Large intestine (tissue), 12 donors: ENCODE data around the gene CDY1B. TPM values are rescaled to one million over a fixed set of nuclear protein-coding genes. Genes with fewer than 3 reads are reported as not detected.
"Not testable (repeated sequence)": the region's sequence is repeated elsewhere in the genome, so short reads cannot be mapped to it uniquely, and the experiment has no call there.

Experiments
- DNase-seq, 2 donors: peaks; one replicate each; pipeline versions ENCODE4 v3.0.0 to v3.0.0-alpha.2; 2013
- H3K27ac ChIP-seq: one replicate; pipeline ENCODE4 v1.5.1; 2013; ENCODE audit warnings: low read length
- H3K27me3 ChIP-seq: 2 replicates; pipeline ENCODE4 v1.6.1; 2013; ENCODE audit warnings: low read length; ENCODE audit not compliant: control insufficient read depth, insufficient read depth
- H3K36me3 ChIP-seq: 2 replicates; pipeline ENCODE4 v1.6.1; 2013; ENCODE audit warnings: low read length; ENCODE audit not compliant: control insufficient read depth, insufficient read depth
- H3K4me1 ChIP-seq: one replicate; pipeline ENCODE4 v1.6.1; 2013; ENCODE audit warnings: low read length; ENCODE audit not compliant: control insufficient read depth, insufficient read depth
- H3K4me3 ChIP-seq: one replicate; pipeline ENCODE4 v1.5.1; 2013; ENCODE audit warnings: low read length
- H3K9me3 ChIP-seq: one replicate; pipeline ENCODE4 v1.6.1; 2013; ENCODE audit warnings: mild to moderate bottlenecking, low read depth, low read length, moderate library complexity; ENCODE audit not compliant: control insufficient read depth
- WGBS: methylation state at CpG from one replicate; pipeline ENCODE4 v1.1.5; 2013; ENCODE audit warnings: low lambda C conversion rate; ENCODE audit not compliant: insufficient coverage; 5-methylcytosine and 5-hydroxymethylcytosine counted together
- long read RNA-seq, 11 donors: transcript quantifications; one replicate each; lab custom pipeline, GENCODE V29; 2026
- polyA plus RNA-seq: library from polyadenylated mRNA; unstranded; fragments of 120-200 nt; gene quantifications from one replicate; pipeline ENCODE4 v1.2.1, GENCODE V29; 2013

Gene CDY1B, protein sequence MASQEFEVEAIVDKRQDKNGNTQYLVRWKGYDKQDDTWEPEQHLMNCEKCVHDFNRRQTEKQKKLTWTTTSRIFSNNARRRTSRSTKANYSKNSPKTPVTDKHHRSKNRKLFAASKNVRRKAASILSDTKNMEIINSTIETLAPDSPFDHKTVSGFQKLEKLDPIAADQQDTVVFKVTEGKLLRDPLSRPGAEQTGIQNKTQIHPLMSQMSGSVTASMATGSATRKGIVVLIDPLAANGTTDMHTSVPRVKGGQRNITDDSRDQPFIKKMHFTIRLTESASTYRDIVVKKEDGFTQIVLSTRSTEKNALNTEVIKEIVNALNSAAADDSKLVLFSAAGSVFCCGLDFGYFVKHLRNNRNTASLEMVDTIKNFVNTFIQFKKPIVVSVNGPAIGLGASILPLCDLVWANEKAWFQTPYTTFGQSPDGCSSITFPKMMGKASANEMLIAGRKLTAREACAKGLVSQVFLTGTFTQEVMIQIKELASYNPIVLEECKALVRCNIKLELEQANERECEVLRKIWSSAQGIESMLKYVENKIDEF
- polyA plus RNA-seq = not detected
- long read RNA-seq, donor 1 = 0 reads
- long read RNA-seq, donor 2 = 0 reads
- long read RNA-seq, donor 3 = 0 reads
- long read RNA-seq, donor 4 = 0 reads
- long read RNA-seq, donor 5 = 0 reads
- long read RNA-seq, donor 6 = 0 reads
- long read RNA-seq, donor 7 = 0 reads
- long read RNA-seq, donor 8 = 0 reads
- long read RNA-seq, donor 9 = 0 reads
- long read RNA-seq, donor 10 = 0 reads
- long read RNA-seq, donor 11 = 0 reads

GRCh38 chrY:24047919-24048318, at the start of gene CDY1B:
Gene CDY1B (minus strand): TSS chrY:24048019. CDS start chrY:24047688, 331 bp downstream.
- WGBS = no CpG with 5 or more reads among the region's 2 CpGs
- not testable (repeated sequence) for H3K9me3 ChIP-seq

DNA sequence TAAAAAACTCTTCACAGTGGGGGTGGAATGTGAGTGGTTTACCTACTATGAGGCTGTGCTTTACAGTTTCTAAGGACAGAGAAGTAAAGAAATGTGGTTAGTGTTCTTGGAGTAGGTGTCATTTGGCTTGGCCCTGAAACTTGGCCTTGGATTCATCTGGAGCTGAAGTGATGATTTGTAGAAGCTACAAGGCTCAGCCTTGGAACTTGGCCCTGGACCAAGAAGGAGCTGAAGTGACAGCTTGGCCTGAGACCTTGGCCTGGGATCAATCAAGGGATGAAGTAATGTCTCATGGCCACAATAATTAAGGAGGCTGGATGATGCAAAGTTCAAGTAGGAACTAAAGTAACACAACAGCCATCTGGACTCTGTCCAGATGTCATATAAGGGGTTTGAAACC, 1.7 kb upstream of the CDY1B start:
- DNase-seq, H3K4me3 ChIP-seq, H3K4me1 ChIP-seq, H3K27me3 ChIP-seq, H3K9me3 ChIP-seq, H3K27ac ChIP-seq, H3K36me3 ChIP-seq: not testable (repeated sequence)

More at GRCh38 chrY:24047919-24048318, at the start of gene CDY1B:
- H3K27me3 ChIP-seq, H3K4me1 ChIP-seq, H3K27ac ChIP-seq, DNase-seq, H3K36me3 ChIP-seq, H3K4me3 ChIP-seq: not testable (repeated sequence)

GRCh38 chrY:24043209-24043608, 4.6 kb downstream of the CDY1B start:
- no CpG with 5 or more reads among the region's 3 CpGs for WGBS
- not testable (repeated sequence) for H3K27ac ChIP-seq, H3K4me3 ChIP-seq, H3K27me3 ChIP-seq, H3K36me3 ChIP-seq, DNase-seq, H3K9me3 ChIP-seq, H3K4me1 ChIP-seq

- H3K27ac ChIP-seq, H3K4me3 ChIP-seq, H3K9me3 ChIP-seq, H3K36me3 ChIP-seq, H3K4me1 ChIP-seq, DNase-seq, H3K27me3 ChIP-seq: not testable (repeated sequence)
- no CpG with 5 or more reads among the region's 4 CpGs for WGBS
Measured at GRCh38 chrY:24039008-24039718, 8.7 kb downstream of the CDY1B start.

DNA sequence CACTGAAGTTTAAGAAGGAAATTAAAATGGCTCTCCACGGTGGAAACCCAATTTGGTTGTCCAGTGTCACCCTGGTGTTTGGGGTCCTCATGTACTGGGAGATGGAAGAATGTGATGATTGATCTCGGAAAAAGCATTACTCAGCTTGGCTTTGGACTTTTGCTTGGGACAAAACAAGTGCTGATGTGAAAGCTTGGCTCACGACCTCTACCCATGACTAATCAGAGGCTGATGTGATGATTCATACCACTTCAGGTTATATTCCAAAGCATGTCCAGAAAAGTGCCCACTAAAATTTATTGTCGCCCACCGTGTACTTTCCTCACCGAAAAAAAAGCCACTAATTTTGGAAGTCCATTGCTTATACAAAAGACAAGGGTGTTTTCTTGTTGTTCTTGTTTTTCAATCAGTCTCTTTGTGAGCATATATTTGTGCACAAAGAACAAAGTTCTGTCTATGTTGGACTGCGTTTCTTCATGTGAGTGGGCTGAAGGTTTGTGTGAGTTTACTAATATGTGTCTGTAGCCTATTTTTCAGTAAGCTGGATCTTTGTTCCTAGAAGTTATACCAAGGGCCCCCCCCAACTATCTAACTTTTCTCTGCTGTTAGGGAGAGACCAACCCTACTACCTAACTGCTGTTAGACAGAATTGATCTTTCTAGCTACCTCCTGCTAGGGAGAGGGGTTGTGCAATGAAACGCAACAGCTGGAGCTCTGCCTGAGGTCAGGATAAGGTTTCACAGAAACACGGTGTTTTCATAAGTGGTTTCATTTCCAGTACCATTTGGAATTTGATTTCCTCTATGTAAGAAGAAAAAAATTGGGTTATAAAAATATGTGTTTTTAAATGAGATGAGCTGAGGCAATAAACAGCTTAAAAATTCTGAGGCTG, 21.4 kb downstream of the CDY1B start:
- not testable (repeated sequence) for H3K4me1 ChIP-seq, H3K27me3 ChIP-seq, H3K4me3 ChIP-seq, DNase-seq, H3K9me3 ChIP-seq, H3K27ac ChIP-seq, H3K36me3 ChIP-seq
- no CpG with 5 or more reads among the region's 9 CpGs for WGBS
